Type B pancreatic cell (in vitro differentiated cells): ENCODE data around the gene PPFIBP2. TPM values are rescaled to one million over a fixed set of nuclear protein-coding genes. Genes with fewer than 3 reads are reported as not detected.

Source experiments
- DNase-seq: peaks from one replicate; pipeline ENCODE4 v3.0.0; 2021; ENCODE audit warnings: mixed read lengths; ENCODE audit not compliant: unreplicated experiment; ENCODE audit errors: extremely low spot score
- H3K27ac Mint-ChIP-seq: 2 replicates; pipeline ENCODE4 v1.8.0; 2021; ENCODE audit warnings: mild to moderate bottlenecking, mixed read lengths
- H3K27me3 Mint-ChIP-seq: 2 replicates; pipeline ENCODE4 v1.8.0; 2021; ENCODE audit warnings: mixed read lengths
- H3K36me3 Mint-ChIP-seq: 2 replicates; pipeline ENCODE4 v1.8.0; 2021; ENCODE audit warnings: mixed read lengths
- H3K4me1 Mint-ChIP-seq: one replicate; pipeline ENCODE4 v1.8.0; 2021; ENCODE audit warnings: mixed read lengths; ENCODE audit not compliant: unreplicated experiment
- H3K4me3 Mint-ChIP-seq: 2 replicates; pipeline ENCODE4 v1.8.0; 2021; ENCODE audit warnings: mild to moderate bottlenecking, mixed read lengths
- H3K9me3 Mint-ChIP-seq: 2 replicates; pipeline ENCODE4 v1.8.0; 2021; ENCODE audit warnings: mixed read lengths
- CTCF ChIP-seq: fragments of 200-600 bp; sonication (generic); conservative IDR thresholded peaks from 2 replicates; pipeline ENCODE4 v1.5.0; 2021; ENCODE audit warnings: antibody characterized with exemption, mild to moderate bottlenecking
- total RNA-seq: library from RNA; stranded (reverse); gene quantifications from 2 replicates; pipeline ENCODE4 v1.2.1, GENCODE V29; 2021; ENCODE audit warnings: low replicate concordance

Gene PPFIBP2
- total RNA-seq, 1 donor from 2014 or later: 70.7 TPM

GRCh38 chr11:7611411-7611810, 97.6 kb downstream of the PPFIBP2 start:
- no peak for TF ChIP-seq CTCF
- Mint-ChIP-seq H3K4me1 (peaks cover 23% of the 10 kb centered on the region), H3K27ac (peak overlapping the region; percentile 9), H3K9me3 (no peaks in the 10 kb centered on the region), H3K27me3 (no peaks in the 10 kb centered on the region), H3K36me3 (peaks cover 23% of the 10 kb centered on the region), H3K4me3 (no peak overlapping the region)
- DNase-seq: no peak

DNA sequence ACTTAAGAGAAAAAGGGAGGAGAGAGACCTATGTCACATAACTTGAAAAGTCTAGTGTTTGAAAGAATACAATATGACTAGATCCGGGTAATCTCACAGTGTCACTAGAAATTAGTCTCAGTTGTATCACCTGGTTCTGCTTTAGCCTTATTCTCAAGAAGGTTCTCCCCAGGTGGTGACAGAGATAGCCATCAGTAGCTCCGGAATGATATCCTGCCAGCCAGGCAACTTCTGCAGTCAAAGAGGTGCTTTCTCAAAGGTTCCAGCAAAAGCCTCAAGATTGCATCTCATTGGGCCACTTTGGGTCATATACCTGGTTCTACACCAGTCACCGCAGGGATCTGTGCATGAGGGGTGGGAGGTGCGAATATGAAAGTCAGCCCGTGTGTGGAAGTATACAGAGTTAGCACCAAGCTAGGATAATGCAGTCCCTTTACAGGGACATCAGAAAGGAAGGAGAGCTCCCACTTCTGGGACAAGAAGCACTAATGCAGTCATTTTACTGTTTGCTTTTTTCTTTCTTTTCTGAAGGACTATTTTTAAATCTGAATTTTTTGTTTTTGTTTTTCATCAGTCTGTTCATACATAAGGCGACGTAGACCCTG, 98.4 kb downstream of the PPFIBP2 start:
- no peak for TF ChIP-seq CTCF
- H3K4me3 Mint-ChIP-seq: no peak overlapping the region
- no peak for DNase-seq
- peaks cover 26% of the 10 kb centered on the region for H3K36me3 Mint-ChIP-seq
- peaks cover 23% of the 10 kb centered on the region for H3K4me1 Mint-ChIP-seq
- no peaks in the 10 kb centered on the region for H3K27me3 Mint-ChIP-seq
- no peaks in the 10 kb centered on the region for H3K9me3 Mint-ChIP-seq
- H3K27ac Mint-ChIP-seq: peak overlapping the region; percentile 9

DNA sequence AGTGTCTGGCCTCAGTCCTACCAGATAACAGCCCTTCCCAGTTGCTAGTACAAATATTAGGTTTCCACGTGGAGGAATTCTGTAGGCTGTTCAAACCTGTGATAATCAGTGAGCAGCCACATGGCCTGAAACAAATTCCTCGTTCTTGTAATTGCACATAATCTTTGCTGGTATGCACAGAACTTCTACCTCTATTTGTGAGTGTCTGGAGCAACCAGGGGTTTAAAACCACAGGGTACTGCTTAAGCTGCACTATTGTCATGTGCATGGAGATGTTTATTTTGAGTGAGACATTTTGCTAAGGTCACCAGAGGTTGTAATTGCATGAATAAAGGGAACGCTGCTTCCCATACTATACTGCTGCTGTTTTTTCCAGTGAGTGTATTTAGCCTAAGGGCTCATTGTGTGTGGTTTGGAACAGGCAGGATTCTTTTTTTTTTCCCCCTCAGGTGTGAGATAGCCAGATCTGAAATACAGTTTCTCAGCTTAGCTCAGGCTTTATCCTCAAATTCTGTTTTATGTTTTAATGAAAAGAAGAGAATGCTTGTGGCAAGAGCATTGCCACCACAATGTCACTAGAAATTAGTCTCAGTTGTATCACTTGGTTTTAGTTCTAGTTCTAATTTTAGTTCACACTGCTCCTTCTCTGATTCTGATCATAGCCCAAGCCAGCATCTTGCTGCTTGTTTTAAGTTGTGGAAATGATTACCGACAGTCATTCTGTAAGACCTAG, 99.0 kb downstream of the PPFIBP2 start:
- no peaks in the 10 kb centered on the region for H3K27me3 Mint-ChIP-seq
- H3K4me3 Mint-ChIP-seq: no peak overlapping the region
- no peaks in the 10 kb centered on the region for H3K9me3 Mint-ChIP-seq
- peak overlapping the region; percentile 9 for H3K27ac Mint-ChIP-seq
- H3K36me3 Mint-ChIP-seq: peaks cover 26% of the 10 kb centered on the region
- H3K4me1 Mint-ChIP-seq: peaks cover 23% of the 10 kb centered on the region
- no peak for DNase-seq
- no peak for TF ChIP-seq CTCF

GRCh38 chr11:7613394-7613720, 99.6 kb downstream of the PPFIBP2 start:
- peaks cover 23% of the 10 kb centered on the region for H3K4me1 Mint-ChIP-seq
- H3K27me3 Mint-ChIP-seq: no peaks in the 10 kb centered on the region
- H3K36me3 Mint-ChIP-seq: peaks cover 26% of the 10 kb centered on the region
- H3K4me3 Mint-ChIP-seq: no peak overlapping the region
- H3K9me3 Mint-ChIP-seq: no peaks in the 10 kb centered on the region
- peak overlapping the region; percentile 9 for H3K27ac Mint-ChIP-seq
- no peak for DNase-seq
- no peak for TF ChIP-seq CTCF

GRCh38 chr11:7614656-7615055, 100.9 kb downstream of the PPFIBP2 start:
- Mint-ChIP-seq H3K27ac (no peak overlapping the region), H3K4me1 (peaks cover 23% of the 10 kb centered on the region), H3K27me3 (no peaks in the 10 kb centered on the region), H3K9me3 (no peaks in the 10 kb centered on the region), H3K4me3 (no peak overlapping the region), H3K36me3 (peaks cover 29% of the 10 kb centered on the region)
- TF ChIP-seq CTCF: no peak
- no peak for DNase-seq
